IMR-90 (cell line): ENCODE measurements around the gene SNTG2.

Source experiments
- CEBPB ChIP-seq: IDR thresholded peaks from 2 replicates; pipeline ENCODE4 v1.6.1; 2012; ENCODE audit warnings: low read depth, low read length, improper control_type of control experiment
- ELK1 ChIP-seq: fragments of 150-350 bp; IDR thresholded peaks from 2 replicates; pipeline ENCODE4 v1.6.1; 2016; ENCODE audit warnings: low read depth, mild to moderate bottlenecking, low read length, moderate library complexity, borderline replicate concordance
- FOS ChIP-seq: fragments of 150-350 bp; IDR thresholded peaks from 2 replicates; pipeline ENCODE4 v1.6.1; 2016; ENCODE audit warnings: low read depth, low read length
- MXI1 ChIP-seq: IDR thresholded peaks from 2 replicates; pipeline ENCODE4 v1.6.1; 2012; ENCODE audit warnings: low read depth, mild to moderate bottlenecking, low read length, moderate library complexity, borderline replicate concordance
- POLR2A ChIP-seq: IDR thresholded peaks from 2 replicates; pipeline ENCODE4 v1.6.1; 2012; ENCODE audit warnings: mild to moderate bottlenecking, low read depth, low read length
- RAD21 ChIP-seq: IDR thresholded peaks from 2 replicates; pipeline ENCODE4 v1.6.1; 2012; ENCODE audit warnings: low read length, improper control_type of control experiment
- RFX5 ChIP-seq: IDR thresholded peaks from 2 replicates; pipeline ENCODE4 v1.8.0; 2012; ENCODE audit warnings: low read depth, mild to moderate bottlenecking, low read length, moderate library complexity
- SMC3 ChIP-seq: fragments of 150-350 bp; IDR thresholded peaks from 2 replicates; pipeline ENCODE4 v1.6.1; 2016; ENCODE audit warnings: low read depth, mild to moderate bottlenecking, antibody characterized with exemption, low read length, moderate library complexity
- TF ChIP-seq, protein P1 (sequence below): conservative IDR thresholded peaks from 2 replicates; pipeline ENCODE4 v1.5.1; 2012; ENCODE audit warnings: mild to moderate bottlenecking, low read depth, low read length, improper control_type of control experiment

GRCh38 chr2:1055014-1055595 is 104.5 kb downstream of the SNTG2 start:
- TF ChIP-seq, protein P1, sequence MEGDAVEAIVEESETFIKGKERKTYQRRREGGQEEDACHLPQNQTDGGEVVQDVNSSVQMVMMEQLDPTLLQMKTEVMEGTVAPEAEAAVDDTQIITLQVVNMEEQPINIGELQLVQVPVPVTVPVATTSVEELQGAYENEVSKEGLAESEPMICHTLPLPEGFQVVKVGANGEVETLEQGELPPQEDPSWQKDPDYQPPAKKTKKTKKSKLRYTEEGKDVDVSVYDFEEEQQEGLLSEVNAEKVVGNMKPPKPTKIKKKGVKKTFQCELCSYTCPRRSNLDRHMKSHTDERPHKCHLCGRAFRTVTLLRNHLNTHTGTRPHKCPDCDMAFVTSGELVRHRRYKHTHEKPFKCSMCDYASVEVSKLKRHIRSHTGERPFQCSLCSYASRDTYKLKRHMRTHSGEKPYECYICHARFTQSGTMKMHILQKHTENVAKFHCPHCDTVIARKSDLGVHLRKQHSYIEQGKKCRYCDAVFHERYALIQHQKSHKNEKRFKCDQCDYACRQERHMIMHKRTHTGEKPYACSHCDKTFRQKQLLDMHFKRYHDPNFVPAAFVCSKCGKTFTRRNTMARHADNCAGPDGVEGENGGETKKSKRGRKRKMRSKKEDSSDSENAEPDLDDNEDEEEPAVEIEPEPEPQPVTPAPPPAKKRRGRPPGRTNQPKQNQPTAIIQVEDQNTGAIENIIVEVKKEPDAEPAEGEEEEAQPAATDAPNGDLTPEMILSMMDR = no peak
- TF ChIP-seq ELK1 = no peak
- TF ChIP-seq RFX5 = no peak
- 0 out of 2 replicates have a peak, but pooled peaks have one; percentile 36 for TF ChIP-seq POLR2A
- no peak for TF ChIP-seq SMC3
- peak; percentile 67 for TF ChIP-seq FOS
- no peak for TF ChIP-seq MXI1
- no peak for TF ChIP-seq RAD21
- no peak for TF ChIP-seq CEBPB
